H4 (cell line): ENCODE measurements around the gene EEF2K. TPM values are rescaled to one million over a fixed set of nuclear protein-coding genes. Genes with fewer than 3 reads are reported as not detected.

ENCODE experiments used
- DNase-seq: peaks from one replicate; pipeline ENCODE4 v3.0.0-alpha.2; 2015; ENCODE audit warnings: low spot score
- total RNA-seq: library from RNA; depleted of rRNA; stranded (reverse); fragments of >200 nt; shearing (Covaris generic); gene quantifications from 2 replicates; pipeline ENCODE4 v1.2.3, GENCODE V29; 2014

The EEF2K gene
- total RNA-seq, 1 experiment from 2014 or later: 11.1 TPM

DNA sequence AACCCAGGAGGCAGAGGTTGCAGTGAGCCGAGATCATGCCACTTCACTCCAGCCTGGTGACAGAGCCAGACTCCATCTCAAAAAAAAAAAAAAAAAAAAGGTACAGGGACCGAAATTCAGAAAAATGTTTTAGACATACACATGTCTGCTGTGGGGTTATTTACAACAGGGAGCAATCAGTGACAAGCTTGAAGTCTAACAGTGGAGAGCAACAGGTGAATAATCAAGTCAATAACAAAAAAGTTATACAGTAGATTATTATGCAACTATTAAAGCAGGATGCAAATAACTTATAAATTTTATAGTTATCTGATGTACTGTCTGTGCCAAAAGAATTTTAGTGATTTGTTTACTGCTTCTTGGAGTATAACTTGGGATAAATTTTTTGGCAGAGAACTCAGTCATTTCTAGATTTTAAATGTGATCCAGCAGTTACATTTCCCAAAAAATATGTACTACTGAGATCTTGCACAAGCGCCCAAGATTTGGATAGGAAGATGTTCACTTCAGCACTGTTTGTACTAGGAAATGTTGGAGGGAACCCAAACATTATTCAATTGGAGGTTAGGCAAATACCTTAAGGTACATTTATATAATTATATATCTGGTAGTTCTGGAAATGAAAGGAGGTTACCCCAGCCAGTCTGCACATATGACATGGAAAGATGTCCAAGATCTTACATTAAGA lies 34.1 kb downstream of the EEF2K start:
- no peak for DNase-seq

DNA sequence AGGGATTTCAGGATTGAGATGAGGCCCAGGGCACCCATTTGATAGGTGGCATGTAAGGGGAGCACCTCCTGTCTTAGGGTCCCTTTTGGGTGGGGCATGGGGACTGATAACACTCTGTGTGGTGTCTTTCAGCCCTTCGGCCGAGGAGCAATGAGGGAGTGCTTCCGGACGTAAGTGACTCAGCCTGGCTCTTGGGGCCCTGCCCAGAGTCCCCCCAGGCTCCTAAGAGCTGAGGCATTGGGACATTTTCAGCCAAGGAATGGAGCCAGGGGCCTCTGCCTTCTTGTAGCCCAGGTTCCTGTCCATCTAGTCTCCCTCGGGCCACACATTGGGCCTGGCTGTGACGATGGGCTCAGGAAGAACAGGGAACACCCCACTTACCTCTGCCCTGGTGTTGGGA lies 44.4 kb downstream of the EEF2K start:
- DNase-seq: no peak

DNA sequence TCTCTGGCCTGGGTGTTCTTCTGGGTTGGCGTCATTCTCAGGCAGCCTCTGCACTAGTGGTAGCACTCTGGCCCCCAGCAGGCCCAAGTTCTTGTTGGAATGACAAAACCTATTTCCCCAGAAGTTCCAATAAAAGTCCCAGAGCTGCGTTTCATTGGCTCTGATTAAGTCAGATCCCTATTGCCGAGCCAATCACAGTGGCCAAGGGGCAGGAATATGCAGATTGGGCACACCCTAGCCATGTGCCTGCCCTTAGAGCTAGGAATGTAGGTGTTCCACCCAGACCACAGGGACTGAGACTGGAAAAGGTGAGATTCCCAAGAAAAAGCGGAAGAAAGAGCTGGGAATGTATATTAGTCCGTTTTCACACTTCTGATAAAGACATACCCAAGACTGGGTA lies 46.2 kb downstream of the EEF2K start:
- no peak for DNase-seq

DNA sequence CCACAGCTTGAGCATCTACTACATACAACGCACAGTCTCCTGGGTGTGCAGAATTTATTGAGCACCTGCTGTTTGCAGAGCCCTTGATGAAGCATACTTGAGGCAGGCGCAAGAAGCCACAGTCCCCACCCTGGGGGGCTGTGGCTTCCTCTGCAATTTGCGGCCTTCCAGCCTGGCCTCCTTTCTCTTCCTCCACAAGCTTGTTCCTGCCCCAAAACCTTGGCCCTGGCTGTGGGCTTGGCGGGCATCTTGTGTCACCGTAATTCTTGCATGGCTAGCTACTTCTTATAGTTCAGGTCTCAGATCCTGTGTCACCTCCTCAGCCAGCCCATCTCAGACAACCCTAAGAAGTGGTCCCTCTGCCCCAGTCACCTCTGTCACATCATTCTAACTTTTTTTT lies 47.2 kb downstream of the EEF2K start:
- no peak for DNase-seq

DNA sequence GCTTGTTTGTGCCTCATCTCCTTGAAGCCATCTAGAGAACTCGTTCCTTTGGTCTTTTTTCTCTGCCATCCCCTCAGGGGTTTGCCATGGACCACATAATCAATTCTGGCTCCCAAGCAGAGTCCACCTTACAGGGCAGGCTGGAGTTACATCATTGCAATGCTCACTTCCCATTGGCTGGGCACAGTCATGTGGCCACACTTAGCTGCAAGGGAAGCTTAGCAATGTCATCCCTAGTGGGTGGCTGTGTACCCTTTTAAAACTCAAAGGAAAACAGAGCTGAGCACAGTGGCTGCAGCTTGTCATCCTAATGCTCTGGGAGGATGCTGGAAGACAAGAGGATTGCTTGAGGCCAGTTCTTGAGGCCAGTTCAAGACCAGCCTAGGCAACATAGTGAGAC lies 49.3 kb downstream of the EEF2K start:
- DNase-seq: no peak

DNA sequence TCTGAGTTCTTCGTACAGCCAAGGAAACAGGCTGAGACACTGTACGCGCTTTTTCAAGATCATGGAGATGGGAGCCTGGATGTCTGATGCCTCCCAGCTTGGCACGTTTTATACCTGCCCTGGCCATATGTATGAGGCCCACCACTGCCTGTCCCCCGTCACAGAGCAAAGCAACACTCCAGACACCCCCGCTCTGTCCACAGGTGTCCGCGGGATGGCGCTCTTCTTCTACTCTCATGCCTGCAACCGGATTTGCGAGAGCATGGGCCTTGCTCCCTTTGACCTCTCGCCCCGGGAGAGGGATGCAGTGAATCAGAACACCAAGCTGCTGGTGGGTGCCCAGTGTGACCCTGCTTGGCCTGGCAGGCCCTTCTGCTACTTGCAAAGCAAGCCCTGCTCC lies 51.4 kb downstream of the EEF2K start:
- no peak for DNase-seq

DNA sequence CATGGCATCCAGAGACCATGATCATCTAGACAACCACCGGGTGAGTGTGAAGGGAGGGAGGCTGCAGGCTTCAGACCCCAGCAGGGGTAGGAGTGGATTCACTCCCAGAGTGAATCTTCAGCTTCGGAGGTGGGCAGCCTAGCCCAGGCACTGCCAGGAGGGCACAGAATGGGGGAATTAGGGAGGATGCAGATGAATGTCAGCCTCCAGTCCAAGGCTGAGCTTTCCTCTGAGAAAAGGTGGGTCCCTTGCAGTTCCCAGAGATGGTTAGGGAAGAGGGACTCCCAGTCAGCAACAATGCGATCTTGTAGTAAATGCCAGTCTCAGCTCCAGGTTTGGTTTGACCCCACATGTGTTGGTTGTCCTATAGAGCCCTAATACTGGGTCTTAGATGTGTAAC lies 54.4 kb downstream of the EEF2K start:
- no peak for DNase-seq

DNA sequence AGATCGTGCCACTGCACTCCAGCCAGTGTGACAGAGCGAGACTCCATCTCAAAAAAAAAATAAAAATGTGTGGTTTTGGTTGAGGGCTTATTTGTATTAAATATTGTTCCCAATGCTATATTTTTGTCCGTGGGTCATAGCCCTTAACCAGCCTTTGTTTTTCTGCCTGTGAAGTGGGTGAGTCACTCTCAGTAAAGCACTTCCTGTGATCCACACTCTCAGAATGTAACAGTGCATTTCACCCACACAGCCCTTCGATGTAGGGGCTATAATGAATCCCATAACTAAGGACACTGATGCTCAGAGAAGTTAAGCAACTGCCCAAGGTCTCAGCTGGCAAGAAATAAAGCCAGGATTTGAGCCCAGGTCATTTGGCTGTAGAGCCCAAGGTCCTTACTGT lies 56.4 kb downstream of the EEF2K start:
- DNase-seq: no peak

DNA sequence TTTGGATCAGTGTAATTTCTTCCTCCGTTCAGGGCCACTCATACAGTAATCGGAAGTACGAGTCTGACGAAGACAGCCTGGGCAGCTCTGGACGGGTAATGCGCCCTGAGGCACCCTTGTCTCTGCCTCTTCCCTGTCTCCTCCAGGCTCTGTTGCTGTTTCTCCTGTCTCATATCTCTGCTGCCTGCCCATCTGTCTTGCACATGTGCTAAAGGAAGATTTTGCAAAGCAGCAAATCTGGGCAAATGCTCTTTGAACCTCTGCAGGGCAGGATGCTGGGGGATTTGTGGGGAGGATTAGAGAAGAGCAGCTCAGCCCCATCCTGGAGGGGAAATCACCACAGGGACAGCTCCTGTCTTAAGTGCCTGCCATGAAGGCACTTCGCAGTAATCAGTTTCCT lies 58.7 kb downstream of the EEF2K start:
- DNase-seq: no peak

DNA sequence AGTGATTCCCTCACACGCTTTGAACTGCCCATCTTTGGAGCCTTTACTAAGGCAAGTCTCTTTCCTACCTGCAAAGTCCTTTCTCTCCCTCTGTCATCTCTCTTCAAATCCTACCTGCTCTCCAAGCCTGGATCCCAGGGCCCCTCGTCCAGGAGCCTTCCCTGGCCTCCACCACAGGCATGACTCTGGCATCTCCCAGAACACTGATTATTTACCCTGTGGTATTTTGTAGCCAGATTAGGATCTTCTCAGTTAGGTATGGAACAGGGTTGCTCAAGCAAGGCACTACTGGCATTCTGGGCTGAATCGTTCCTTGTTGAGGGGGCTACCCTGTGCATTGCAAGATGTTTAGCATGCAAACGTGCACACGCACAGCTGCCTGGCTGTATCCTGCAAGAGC lies 59.3 kb downstream of the EEF2K start:
- no peak for DNase-seq

DNA sequence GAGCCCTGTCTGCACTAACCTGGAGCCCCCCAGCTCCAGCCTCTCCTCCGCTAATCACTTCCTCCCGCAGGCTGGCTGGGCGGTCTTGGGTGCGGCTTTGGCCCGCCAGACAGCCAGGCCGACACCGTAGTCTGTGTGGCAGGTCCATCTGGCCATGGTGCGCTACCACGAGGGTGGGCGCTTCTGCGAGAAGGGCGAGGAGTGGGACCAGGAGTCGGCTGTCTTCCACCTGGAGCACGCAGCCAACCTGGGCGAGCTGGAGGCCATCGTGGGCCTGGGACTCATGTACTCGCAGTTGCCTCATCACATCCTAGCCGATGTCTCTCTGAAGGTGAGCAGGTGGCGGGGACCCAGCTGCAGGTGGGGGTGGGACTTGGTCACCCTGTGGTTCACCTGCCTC lies 60.5 kb downstream of the EEF2K start:
- DNase-seq: no peak

DNA sequence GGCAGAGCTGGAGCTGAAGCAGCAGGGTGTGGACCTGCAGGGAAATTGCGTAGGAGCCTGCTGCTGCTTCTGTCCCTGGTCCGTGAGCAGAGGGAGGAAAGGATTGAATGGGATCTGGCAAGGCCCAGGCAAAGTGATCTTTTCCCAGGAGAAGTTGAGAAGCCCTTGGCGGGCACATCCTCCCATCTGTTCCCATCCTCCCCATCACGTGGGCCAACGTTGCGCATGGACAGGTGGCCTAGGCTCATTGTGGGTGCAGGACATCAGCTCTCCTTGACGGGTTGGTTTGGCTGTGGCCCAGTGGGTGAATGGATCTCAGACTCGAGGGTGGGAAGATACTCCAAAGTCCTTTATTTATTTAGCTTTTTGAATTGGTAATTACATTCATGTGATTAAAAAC lies 61.7 kb downstream of the EEF2K start:
- no peak for DNase-seq

DNA sequence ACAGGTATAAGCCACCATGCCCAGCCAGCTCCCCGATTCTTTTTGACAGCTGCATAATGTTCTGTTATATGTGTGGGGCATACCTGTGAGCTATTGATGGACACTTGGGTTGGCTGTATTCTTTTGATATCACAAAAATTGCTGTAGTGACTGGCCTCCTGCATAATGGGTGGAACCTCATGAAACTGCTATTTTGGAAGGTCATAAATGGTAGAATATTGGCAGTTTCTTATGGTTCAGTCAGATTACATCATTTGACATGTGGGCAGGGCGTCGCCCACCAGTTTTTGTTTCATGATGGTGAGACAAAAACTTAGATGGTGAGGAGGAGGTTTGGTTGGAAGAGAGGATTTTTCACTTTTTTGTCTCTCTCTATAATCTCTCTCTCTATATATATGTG lies 64.4 kb downstream of the EEF2K start:
- no peak for DNase-seq

DNA sequence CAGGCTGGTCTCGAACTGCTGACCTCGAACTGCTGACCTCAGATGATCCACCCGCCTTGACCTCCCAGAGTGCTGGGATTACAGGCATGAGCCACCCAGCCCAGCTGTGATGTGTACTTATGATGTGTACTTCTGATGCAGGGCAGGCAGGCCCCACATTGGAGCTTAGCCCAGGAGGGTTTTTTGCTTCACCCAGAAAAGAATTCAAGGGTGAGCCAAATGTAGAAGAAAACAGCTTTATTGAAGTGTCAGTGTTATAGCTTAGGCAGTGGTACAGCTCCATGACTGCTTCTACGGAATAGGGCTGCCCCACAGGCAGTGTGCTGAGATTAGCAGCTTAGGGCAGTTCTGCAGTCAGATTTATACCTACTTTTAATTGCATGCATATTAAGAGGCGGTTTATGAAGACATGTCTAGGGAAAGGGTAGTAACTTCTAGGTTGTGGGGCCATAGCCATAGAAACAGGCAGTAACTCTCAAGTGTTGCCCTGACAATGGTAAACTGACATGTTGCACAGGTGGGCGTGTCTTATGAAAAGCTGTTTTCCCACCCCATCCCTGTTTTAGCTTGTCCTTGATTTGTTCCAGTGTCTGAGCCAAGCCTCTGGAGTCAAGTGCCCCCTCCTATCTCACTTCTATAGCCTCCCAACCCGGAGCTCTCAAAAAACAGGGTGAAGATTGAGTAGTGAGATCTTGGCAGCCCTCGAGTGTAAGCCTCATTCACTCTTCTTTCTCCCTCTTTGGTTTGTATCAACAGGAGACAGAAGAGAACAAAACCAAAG lies 67.0 kb downstream of the EEF2K start:
- DNase-seq: no peak

DNA sequence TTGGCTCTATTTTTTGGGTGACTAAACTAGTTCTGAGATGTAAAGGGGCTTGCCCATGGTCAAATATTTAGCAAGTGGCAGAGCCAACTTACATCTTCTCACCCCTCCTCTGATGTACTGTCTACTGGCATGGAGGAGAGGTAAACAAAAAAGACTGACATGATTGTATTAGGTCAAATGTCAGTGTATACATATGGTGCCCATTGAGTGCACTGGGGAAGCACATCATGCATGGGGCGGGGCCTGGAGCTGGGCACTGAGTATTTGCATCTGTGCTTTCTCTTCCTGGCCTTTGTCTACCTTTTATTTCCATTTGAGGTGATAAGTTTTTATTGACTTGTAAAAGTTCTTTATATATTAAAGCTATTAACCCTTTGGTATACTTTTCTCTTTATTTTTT lies 68.8 kb downstream of the EEF2K start:
- DNase-seq: no peak

DNA sequence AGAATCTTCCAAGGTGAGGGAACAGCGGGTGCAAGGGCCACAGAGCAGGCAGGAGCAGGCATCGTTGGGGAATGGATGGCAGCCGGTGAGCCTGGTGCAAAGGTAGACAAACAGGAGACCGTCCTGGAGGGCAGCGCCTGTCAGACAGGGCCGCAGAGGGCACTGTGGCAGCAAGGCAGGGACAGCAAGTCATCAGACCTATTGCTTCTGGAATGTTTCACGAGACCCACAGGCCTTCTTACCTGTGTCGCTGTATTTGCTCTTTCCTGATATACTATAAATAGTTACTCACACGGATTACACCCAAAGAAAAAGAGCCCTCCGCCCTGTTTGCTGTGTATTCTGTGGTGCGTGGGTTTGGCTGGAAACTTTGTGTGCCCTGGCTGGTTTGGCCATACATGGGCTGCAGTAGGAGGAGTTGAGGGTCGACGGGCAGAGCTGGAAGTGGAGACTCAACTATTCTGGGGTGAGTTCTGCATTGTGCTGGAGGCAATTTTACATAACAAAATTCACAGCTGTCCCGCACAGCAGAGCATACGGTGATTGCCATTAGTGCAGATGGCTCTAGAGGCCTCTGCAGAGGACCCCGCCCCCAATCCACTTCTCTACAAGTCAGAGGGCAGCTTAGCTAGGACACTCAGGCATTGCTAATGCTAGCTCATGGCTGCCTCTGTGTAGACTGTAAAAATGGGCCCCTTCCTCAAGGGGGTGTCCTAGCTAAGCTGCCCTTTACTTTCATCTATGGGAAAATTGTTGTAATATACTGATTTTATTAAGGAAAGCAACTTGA lies 72.6 kb downstream of the EEF2K start:
- no peak for DNase-seq

DNA sequence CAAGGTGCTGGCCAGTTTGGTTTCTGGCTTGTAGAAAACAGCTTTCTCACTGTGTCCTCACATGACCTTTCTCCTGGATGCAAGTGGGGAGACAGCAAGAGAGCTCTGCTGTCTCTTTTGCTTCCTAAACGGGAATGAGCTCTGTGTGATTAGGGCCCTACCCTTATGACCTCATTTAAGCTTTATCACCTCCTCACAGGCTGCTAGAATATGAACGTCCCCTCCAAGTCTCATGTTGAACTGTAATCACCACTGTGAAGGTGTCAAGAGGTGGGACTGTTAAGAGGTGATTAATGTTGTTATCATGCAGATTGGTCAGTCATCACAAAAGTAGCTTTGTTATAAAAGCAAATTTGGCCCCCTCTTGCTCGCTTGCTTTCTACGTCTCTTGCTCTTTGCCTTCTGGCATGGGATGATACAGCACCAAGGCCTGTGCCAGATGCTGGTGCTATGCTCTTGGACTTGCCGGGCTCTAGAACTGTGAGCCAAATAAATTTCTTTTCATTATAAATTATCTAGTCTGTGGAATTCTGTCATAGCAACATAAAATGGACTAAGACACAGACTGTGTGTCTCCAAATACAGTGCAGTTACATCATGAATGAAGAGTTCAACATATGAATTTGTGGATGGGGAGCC lies 76.3 kb downstream of the EEF2K start:
- DNase-seq: no peak

DNA sequence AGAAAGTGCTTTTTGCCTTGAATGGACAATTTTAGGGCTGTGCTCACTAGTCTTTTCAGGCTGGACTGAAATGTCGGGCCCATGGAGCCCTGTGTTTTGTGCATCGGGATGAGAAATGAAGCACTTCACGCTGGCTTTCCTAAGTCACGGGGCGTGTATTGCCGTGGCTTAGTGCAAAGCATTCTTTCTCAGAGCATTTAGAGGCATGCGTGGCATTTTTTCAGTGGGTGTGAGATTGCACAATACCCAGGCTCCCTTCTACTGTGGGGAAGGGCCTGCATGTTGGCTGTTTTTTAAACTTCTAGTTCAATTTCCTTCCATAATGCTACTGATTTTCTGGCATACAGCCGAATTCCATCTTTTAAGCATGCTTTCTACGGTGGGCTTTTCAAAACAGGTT lies 78.6 kb downstream of the EEF2K start:
- no peak for DNase-seq

DNA sequence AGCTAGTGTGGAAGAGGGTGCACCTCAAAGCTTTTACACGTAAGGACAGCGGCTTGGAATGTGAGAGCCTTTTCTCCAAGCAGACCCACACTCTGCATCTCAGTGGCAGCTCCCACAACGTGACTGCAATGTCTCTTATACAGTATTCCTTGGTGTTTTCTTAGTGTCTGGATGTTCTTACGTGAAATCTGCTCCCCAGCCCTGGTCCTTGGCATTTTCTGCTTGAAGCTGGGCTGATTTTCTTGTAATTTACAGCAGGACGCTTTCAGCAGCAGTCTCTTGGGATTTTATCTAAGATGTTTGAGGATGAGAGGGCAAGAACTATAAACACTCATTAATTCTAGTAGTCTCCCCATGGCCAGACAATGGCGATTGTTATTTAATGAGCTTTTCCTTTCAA lies 79.0 kb downstream of the EEF2K start:
- DNase-seq: no peak

DNA sequence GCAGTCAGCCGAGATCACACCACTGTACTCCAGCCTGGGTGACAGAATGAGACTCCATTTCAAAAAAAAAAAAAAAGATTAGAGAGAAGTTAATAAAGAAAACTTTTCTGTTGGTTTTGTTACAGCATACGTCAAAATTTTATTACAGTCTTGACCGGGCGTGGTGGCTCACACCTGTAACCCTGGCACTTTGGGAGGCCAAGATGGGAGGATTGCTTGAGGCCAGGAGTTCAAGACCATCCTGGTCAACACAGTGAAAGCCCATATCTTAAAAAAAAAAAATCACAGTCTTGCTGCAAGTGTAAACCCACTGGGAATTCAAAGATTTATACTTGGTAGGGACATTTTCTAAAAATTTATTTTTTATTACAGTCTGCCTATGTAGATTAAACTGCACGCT lies 84.9 kb downstream of the EEF2K start:
- no peak for DNase-seq

DNA sequence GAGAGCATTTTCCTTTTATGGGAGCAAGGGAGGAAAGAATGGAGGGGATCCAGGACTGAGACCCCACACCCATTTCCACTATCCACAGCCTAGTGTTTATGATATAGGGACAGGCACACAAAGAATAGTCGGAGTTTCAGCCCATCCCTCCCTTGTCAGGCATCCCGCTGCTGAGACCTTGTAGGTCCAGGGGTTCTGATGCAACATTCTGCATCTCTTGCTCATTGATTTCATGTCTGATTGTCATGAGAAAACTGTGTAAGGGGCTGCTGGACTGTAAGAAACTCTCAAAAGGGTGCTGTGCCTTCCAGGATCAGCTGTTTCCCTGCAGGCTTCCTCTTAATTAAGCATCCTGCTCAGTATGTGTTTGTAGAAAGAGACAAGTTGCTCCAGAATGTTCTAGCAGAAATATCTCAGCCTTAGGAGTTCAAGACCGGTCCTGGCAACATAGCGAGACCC lies 85.8 kb downstream of the EEF2K start:
- DNase-seq: no peak

DNA sequence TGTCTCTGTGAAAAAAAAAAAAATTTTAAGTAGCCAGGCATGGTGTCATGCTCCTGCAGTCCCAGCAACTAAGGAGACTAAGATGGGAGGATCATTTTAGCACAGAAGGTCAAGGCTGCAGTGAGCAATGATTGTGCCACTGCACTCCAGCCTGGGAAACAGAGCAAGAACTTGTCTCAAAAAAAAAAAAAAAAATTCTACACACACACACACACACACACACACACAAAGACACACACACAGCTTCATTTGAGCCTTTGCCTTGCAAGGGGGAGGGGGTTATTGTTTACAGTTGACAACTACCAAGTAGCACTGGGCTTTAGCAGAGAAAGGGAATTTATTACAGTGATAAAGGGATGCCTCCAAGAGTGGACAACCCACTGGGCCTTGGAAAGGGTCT lies 86.2 kb downstream of the EEF2K start:
- no peak for DNase-seq
